Liver (tissue), 3 donors: Measurements from ENCODE around the gene BHLHA9.

ENCODE experiments used
- CTCF ChIP-seq: fragments of 150-350 bp; IDR thresholded peaks from 2 replicates; pipeline ENCODE4 v1.5.1; 2017; ENCODE audit warnings: improper control_type of control experiment, low read depth, low read length; ENCODE audit not compliant: missing input control
- EGR1 ChIP-seq, 2 donors: IDR thresholded peaks; 2 replicates each; pipeline ENCODE4 v1.6.1; 2016 to 2018; ENCODE audit warnings: antibody characterized with exemption in 2 of 2, low read depth in 2 of 2
- HNF4G ChIP-seq: IDR thresholded peaks from 2 replicates; pipeline ENCODE4 v1.6.1; 2016; ENCODE audit warnings: antibody characterized with exemption
- JUND ChIP-seq, 2 donors: IDR thresholded peaks; 2 replicates each; pipeline ENCODE4 v1.6.1; 2016; ENCODE audit warnings: antibody characterized with exemption in 2 of 2
- NR2F2 ChIP-seq: IDR thresholded peaks from 2 replicates; pipeline ENCODE4 v1.6.1; 2016; ENCODE audit warnings: antibody characterized with exemption
- RAD21 ChIP-seq, 2 donors: IDR thresholded peaks; 2 replicates each; pipeline ENCODE4 v1.6.1; 2016; ENCODE audit warnings: antibody characterized with exemption in 2 of 2, mild to moderate bottlenecking in 2 of 2
- SP1 ChIP-seq: IDR thresholded peaks from 2 replicates; pipeline ENCODE4 v1.6.1; 2018; ENCODE audit warnings: antibody characterized with exemption, mild to moderate bottlenecking
- TAF1 ChIP-seq: conservative IDR thresholded peaks from 2 replicates; pipeline ENCODE4 v1.6.1; 2016; ENCODE audit warnings: antibody characterized with exemption, mild to moderate bottlenecking
- YY1 ChIP-seq: IDR thresholded peaks from 2 replicates; pipeline ENCODE4 v1.6.1; 2016; ENCODE audit warnings: antibody characterized with exemption, mild to moderate bottlenecking
- ZBTB33 ChIP-seq: IDR thresholded peaks from 2 replicates; pipeline ENCODE4 v1.6.1; 2016; ENCODE audit warnings: antibody characterized with exemption
- donor health status: healthy.
- donor health status: healthy.

DNA sequence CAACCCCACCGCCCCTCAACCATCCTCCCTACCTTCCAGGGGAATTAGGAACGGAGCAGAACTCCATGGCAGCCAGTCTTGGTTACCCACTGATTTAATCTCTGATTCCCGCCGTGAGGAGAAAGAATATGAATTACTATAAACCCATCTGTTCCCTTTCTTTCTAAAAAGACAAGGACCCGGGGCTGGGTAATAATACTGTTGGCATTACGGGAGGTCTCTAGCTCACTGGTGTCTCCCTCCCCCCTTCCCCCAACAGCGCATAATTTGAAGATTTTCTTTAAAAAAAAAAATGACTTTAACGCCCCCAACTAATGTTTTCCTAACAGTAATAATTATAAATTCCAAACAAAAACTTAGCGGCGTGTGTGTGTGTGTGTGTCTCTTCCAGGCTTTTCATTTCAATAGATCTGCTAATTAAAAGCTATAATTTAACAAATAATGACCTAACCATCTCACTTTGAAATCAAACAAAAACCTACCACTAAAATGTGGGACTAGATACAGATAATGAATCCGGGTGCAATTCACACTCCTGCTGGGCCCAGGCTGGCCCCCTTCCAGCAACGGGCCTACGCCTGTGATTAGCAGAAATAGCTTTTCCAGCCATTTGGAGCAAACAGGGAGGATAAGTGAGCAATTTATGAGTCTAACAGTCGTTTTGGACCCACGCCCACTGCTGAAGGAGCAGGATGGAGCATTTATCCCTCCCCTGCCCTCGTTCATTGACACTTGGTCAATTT, 18.2 kb upstream of the BHLHA9 start:
- TF ChIP-seq EGR1 (IDR thresholded peaks at IDR 0.05; ENCODE audit: low read depth in 2 of 2) (no peak), CTCF (no peak), HNF4G (no peak), ZBTB33 (no peak), TAF1 (no peak), JUND (IDR thresholded peaks at IDR 0.05) (no peak), SP1 (no peak), YY1 (no peak), RAD21 (IDR thresholded peaks at IDR 0.05) (no peak), NR2F2 (no peak)
